ENCODE results near the gene SYNC. TPM values are rescaled to one million over a fixed set of nuclear protein-coding genes. Genes with fewer than 3 reads are reported as not detected.
A peak's percentile ranks its signal among the peaks of the same experiment; 100 is the strongest.

The SYNC gene
- total and polyA plus RNA-seq, 2 of the 8 experiments (the other 6 are each of a cell fraction or from before 2014, with no cell fraction given): 0.06 to 0.17 TPM

DNA sequence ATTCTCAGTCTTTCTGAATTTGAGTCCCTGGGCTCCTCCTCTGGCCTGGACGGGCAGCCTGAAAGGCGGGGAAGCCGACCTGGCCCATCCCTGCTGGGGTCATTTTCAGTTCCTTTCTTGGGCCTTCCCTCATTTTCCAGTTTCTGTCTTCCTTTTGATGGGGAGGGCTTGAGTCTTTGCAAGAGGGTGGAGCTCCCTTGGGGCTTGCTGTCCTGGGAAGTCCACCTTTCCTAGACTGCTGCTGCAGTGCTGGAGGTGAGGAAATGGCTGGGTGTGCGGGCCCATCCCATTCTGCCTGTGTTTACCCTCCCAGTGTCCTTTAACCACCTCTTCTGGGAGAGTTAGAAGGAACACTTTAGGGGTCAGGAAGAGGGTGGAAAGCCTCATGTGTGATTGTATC lies 40.4 kb upstream of the SYNC start:
- H4K20me1 ChIP-seq (replicated peaks in 1 of 2; ENCODE audit: control insufficient read depth in 1 of 2, insufficient read depth in 2 of 2, low read length in 2 of 2): no peaks in the 10 kb centered on the region
- peaks cover 0 to 12% (median 4%) of the 10 kb centered on the region in 4 experiments; a peak in 4 of 7 replicates for H3K27me3 ChIP-seq (replicated peaks in 1 of 4; ENCODE audit: control insufficient read depth in 3 of 4, extremely low read depth in 1 of 4, insufficient read depth in 3 of 4, low read length in 3 of 4)
- H3K79me1 ChIP-seq (ENCODE audit: low read depth, low read length): peaks cover 5% of the 10 kb centered on the region; the same call in 1 of the 2 replicates
- H2AK5ac ChIP-seq (ENCODE audit: low read depth, low read length): 0 out of 2 replicates have a peak overlapping the region, but pooled peaks have one; percentile 68
- H3K23me2 ChIP-seq (ENCODE audit: low read depth, low read length): no peaks in the 10 kb centered on the region; the same call in 1 of the 2 replicates
- no peak overlapping the region for H3K23ac ChIP-seq (ENCODE audit: insufficient read length)
- H3K4me2 ChIP-seq (ENCODE audit: insufficient read depth in 1 of 2, low read depth in 2 of 2, low read length in 2 of 2): peak overlapping the region; percentile 74 to 93
- H3K4ac ChIP-seq (replicated peaks; ENCODE audit: insufficient read length, low read depth, low read length): no peak overlapping the region
- no peak overlapping the region for H2AFZ ChIP-seq (ENCODE audit: low read length)
- H3K14ac ChIP-seq (ENCODE audit: insufficient read length): no peak overlapping the region
- H3K27ac ChIP-seq (ENCODE audit: low read depth, low read length): no peak overlapping the region
- H3K4me1 ChIP-seq (replicated peaks in 1 of 4; ENCODE audit: control insufficient read depth in 3 of 4, insufficient read depth in 4 of 4, low read length in 3 of 4): peaks cover 0 to 23% (median 17%) of the 10 kb centered on the region in 4 experiments; a peak in 6 of 7 replicates
- H2BK120ac ChIP-seq (replicated peaks; ENCODE audit: low read depth, low read length): no peak overlapping the region
- 0 out of 7 replicates have a peak overlapping the region, but pooled peaks of 1 of the 4 experiments have one; percentile 8 for H3K9ac ChIP-seq (replicated peaks in 1 of 4; ENCODE audit: extremely low read depth in 1 of 4, low read depth in 3 of 4, low read length in 3 of 4)
- H3K36me3 ChIP-seq (ENCODE audit: control insufficient read depth in 2 of 4, insufficient read depth in 4 of 4, low read length in 3 of 4): no peaks in the 10 kb centered on the region
- H2BK5ac ChIP-seq (ENCODE audit: low read depth, low read length): peak overlapping the region; percentile 41; the same call in 1 of the 2 replicates
- H4K8ac ChIP-seq (ENCODE audit: extremely low read depth, insufficient read depth, low read length): no peak overlapping the region
- FAIRE-seq: no peak
- peak overlapping the region; percentile 18 for H4K5ac ChIP-seq (ENCODE audit: insufficient read length, low read depth, low read length)
- peak overlapping the region; percentile 91 for H4K91ac ChIP-seq (replicated peaks; ENCODE audit: insufficient read length, low read length)
- no peaks in the 10 kb centered on the region for H3K9me3 ChIP-seq (ENCODE audit: insufficient read depth in 2 of 2, low read depth in 1 of 2, low read length in 1 of 2)
- H2BK12ac ChIP-seq (ENCODE audit: low read depth, low read length): peak overlapping the region; percentile 97
- H2BK20ac ChIP-seq (ENCODE audit: low read length): peak overlapping the region; percentile 73; the same call in 1 of the 2 replicates
- WGBS, 2 experiments (ENCODE audit: extremely low coverage in 1 of 2, insufficient coverage in 1 of 2, insufficient read length in 1 of 2, insufficient replicate concordance in 2 of 2, low coverage in 1 of 2, low lambda C conversion rate in 2 of 2, missing lambda C conversion rate in 1 of 2): 69% methylated on average over 4 of the region's 4 CpGs; no CpG with 5 or more reads in 1 of the 2 experiments
- ChIA-PET CTCF (ENCODE audit: partially characterized antibody) (interaction anchor here (0.6 to 2.2 kb wide), 11 partner anchors 8 to 346 kb away, joined by 3 to 15 read pairs (median 6); no protein-coding TSS in a partner anchor), POLR2A (ENCODE audit: partially characterized antibody) (interaction anchor here (0.8 to 7.0 kb wide), 17 partner anchors 10 to 92 kb away, joined by 3 to 87 read pairs (median 5); partner anchors contain the start of genes RBBP4, S100PBP, YARS1 and ZBTB8OS)
- peak overlapping the region; percentile 19; the same call in 1 of the 2 replicates for H2BK15ac ChIP-seq (ENCODE audit: low read length)
- H3K56ac ChIP-seq (replicated peaks; ENCODE audit: insufficient read length, low read depth, low read length): no peak overlapping the region
- no peak for DNase-seq (ENCODE audit: low read depth in 1 of 2, low spot score in 2 of 2)
- H3K18ac ChIP-seq (ENCODE audit: extremely low read depth, low read length): peak overlapping the region; percentile 98; the same call in 1 of the 2 replicates
- peak overlapping the region in 2 of 4 experiments; percentile 5 to 94; a peak in 3 of 8 replicates for H3K4me3 ChIP-seq (ENCODE audit: extremely low read depth in 1 of 4, insufficient read depth in 2 of 4, low read depth in 3 of 4, low read length in 4 of 4)
- no peaks in the 10 kb centered on the region for H3K79me2 ChIP-seq (ENCODE audit: control insufficient read depth in 1 of 2, insufficient read depth in 2 of 2, low read length in 2 of 2)
- TF ChIP-seq TCF12 (IDR thresholded peaks at IDR 0.05; ENCODE audit: low read depth, low read length): no peak
- no peak for TF ChIP-seq NANOG (IDR thresholded peaks at IDR 0.05; ENCODE audit: insufficient read depth, low read depth, low read length, poor library complexity, severe bottlenecking)
- TF ChIP-seq, protein P1, sequence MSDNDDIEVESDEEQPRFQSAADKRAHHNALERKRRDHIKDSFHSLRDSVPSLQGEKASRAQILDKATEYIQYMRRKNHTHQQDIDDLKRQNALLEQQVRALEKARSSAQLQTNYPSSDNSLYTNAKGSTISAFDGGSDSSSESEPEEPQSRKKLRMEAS (IDR thresholded peaks at IDR 0.05): no peak
- TF ChIP-seq POLR2A (IDR thresholded peaks at IDR 0.05; ENCODE audit: control extremely low read depth in 1 of 2, low read depth in 2 of 2, low read length in 2 of 2): no peak
- TF ChIP-seq RBBP5 (IDR thresholded peaks at IDR 0.05; ENCODE audit: borderline replicate concordance, low read depth, low read length): no peak
- TF ChIP-seq, protein P2, sequence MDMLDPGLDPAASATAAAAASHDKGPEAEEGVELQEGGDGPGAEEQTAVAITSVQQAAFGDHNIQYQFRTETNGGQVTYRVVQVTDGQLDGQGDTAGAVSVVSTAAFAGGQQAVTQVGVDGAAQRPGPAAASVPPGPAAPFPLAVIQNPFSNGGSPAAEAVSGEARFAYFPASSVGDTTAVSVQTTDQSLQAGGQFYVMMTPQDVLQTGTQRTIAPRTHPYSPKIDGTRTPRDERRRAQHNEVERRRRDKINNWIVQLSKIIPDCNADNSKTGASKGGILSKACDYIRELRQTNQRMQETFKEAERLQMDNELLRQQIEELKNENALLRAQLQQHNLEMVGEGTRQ (IDR thresholded peaks at IDR 0.05; ENCODE audit: low read length): no peak
- no peak for TF ChIP-seq EGR1 (IDR thresholded peaks at IDR 0.05; ENCODE audit: borderline replicate concordance, low read depth, low read length)
- TF ChIP-seq RXRA (IDR thresholded peaks at IDR 0.05; ENCODE audit: insufficient read depth, low read depth, low read length): no peak
- no peak for TF ChIP-seq SIN3A (conservative IDR thresholded peaks at IDR 0.05 in 1 of 2, IDR thresholded peaks at IDR 0.05 in 1 of 2; ENCODE audit: low read depth in 1 of 2, low read length in 2 of 2)
- no peak for TF ChIP-seq SIRT6 (IDR thresholded peaks at IDR 0.05; ENCODE audit: low read length)
- no peak for TF ChIP-seq RAD21 (IDR thresholded peaks at IDR 0.05 in 1 of 2, conservative IDR thresholded peaks at IDR 0.05 in 1 of 2; ENCODE audit: low read depth in 2 of 2, low read length in 2 of 2)
